GM12892 (cell line): ENCODE data around the gene TMEM202.
"Not testable (repeated sequence)": the region's sequence is repeated elsewhere in the genome, so short reads cannot be mapped to it uniquely, and the experiment has no call there.

Experiments used
- DNase-seq: peaks from one replicate; pipeline ENCODE4 v3.0.0; 2011; ENCODE audit not compliant: insufficient read length
- FAIRE-seq: peaks from 2 replicates; lab custom pipeline; 2011; peaks lifted over from hg19 to GRCh38; lab: Jason Lieb, UNC
- POLR2A ChIP-seq: IDR thresholded peaks from 2 replicates; pipeline ENCODE4 v1.6.1; 2011; ENCODE audit warnings: low read depth, low read length, control low read depth
- POLR2AphosphoS5 ChIP-seq: IDR thresholded peaks from 2 replicates; pipeline ENCODE4 v1.6.1; 2011; ENCODE audit warnings: low read depth, low read length, control low read depth
- TAF1 ChIP-seq: IDR thresholded peaks from 2 replicates; pipeline ENCODE4 v1.6.1; 2011; ENCODE audit warnings: low read depth, mild to moderate bottlenecking, control low read depth, low read length, borderline replicate concordance

TMEM202 gene

GRCh38 chr15:72406936-72407335, 8.8 kb downstream of the TMEM202 start:
- DNase-seq (no peak), FAIRE-seq (no peak)
- TF ChIP-seq TAF1 = no peak
- no peak for TF ChIP-seq POLR2AphosphoS5
- TF ChIP-seq POLR2A = no peak

GRCh38 chr15:72411111-72411510, 13.0 kb downstream of the TMEM202 start:
- no peak for DNase-seq
- no peak for FAIRE-seq
- no peak for TF ChIP-seq POLR2A
- TF ChIP-seq TAF1 = no peak
- TF ChIP-seq POLR2AphosphoS5 = no peak

- no peak for FAIRE-seq
- DNase-seq = no peak
- TF ChIP-seq TAF1 = no peak
- no peak for TF ChIP-seq POLR2A
- TF ChIP-seq POLR2AphosphoS5 = no peak
Observed at GRCh38 chr15:72411544-72411943, 13.4 kb downstream of the TMEM202 start.

GRCh38 chr15:72413337-72413736, 15.2 kb downstream of the TMEM202 start:
- not testable (repeated sequence) for FAIRE-seq, DNase-seq

GRCh38 chr15:72415304-72415703, 17.2 kb downstream of the TMEM202 start:
- no peak for FAIRE-seq
- TF ChIP-seq POLR2AphosphoS5 (no peak), TAF1 (no peak), POLR2A (no peak)
- no peak for DNase-seq

DNA sequence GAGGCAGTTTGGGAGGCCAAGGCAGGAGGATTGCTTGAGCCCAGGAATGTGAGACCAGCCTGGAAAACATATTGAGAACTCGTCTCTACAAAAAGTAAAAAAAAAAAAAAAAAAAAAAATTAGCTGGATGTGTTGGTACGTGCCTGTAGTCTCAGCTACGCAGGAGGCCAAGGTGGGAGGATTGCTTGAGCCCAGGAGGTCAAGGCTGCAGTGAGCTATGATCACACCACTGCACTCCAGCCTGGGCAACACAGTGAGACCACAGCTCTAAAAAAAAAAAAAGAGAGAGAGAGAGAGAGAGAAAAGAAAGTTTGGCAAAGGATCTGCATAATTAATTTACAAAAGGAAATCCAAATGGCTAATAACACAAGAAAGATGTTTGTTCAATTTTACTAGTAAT, 21.7 kb downstream of the TMEM202 start:
- not testable (repeated sequence) for DNase-seq, FAIRE-seq

GRCh38 chr15:72420576-72420975, 22.5 kb downstream of the TMEM202 start:
- TF ChIP-seq POLR2AphosphoS5 (no peak), POLR2A (no peak), TAF1 (no peak)
- DNase-seq = no peak
- no peak for FAIRE-seq

DNA sequence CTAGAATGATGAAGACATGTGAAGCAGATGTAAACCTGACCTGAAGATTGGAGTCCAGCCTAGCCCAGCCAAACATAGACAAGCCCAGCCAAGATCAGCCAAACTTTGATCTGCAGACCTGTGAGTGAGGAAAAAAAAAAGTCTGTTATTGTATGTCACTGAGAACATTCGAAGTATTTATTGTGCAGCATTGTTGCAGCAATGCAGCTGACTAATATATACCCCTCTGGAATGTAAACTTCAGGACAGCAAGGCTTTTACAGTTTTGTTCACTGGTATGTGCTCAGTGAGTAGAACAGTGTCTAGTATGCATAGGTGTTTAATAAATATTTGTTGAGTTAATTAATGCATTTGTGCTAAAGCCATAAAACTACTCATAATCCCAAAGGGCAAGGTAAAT, 23.4 kb downstream of the TMEM202 start:
- TF ChIP-seq TAF1 (no peak), POLR2A (no peak), POLR2AphosphoS5 (no peak)
- DNase-seq (no peak), FAIRE-seq (no peak)

DNA sequence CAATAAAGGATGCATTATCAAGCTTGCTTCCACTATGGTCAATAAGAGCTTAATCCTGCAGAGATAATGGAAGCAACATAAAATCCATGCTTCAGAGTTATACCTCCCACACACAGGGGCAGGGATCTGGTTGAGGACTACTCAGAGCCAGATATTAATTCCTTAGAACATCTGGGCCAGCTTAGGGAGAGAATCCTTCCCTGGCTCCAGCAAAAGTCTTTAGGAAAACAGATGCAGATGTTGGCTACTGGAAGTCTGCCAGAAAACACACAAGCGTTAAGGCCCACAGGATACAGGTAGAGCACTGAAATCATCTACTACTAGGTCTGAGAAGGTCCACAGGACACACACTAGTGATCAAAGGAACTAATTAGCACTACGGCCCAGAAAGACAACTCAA, 25.2 kb downstream of the TMEM202 start:
- TF ChIP-seq TAF1 (no peak), POLR2AphosphoS5 (no peak), POLR2A (no peak)
- FAIRE-seq = no peak

DNA sequence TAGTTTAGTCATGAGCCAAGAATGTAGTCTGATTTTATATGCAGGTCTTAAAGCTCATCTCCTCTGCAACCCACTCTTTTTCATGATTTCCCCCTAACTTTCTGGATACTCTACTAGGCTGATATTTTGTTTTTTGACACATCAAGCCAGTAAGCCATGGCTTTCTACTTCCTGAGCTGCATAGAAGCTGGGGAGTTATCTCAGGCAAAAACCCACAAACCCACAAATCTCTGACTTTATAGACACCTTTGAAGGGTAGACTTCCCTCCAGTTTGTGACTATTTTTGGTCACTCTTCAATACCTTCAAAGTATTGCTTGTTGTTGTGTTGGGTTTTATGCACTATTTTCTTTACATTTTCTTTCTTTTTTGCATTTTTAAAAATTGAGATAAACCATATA, 28.6 kb downstream of the TMEM202 start:
- FAIRE-seq (no peak), DNase-seq (no peak)
- TF ChIP-seq POLR2AphosphoS5 (no peak), POLR2A (no peak), TAF1 (no peak)

More for the DNA sequence above, 25.2 kb downstream of the TMEM202 start:
- DNase-seq = no peak

DNA sequence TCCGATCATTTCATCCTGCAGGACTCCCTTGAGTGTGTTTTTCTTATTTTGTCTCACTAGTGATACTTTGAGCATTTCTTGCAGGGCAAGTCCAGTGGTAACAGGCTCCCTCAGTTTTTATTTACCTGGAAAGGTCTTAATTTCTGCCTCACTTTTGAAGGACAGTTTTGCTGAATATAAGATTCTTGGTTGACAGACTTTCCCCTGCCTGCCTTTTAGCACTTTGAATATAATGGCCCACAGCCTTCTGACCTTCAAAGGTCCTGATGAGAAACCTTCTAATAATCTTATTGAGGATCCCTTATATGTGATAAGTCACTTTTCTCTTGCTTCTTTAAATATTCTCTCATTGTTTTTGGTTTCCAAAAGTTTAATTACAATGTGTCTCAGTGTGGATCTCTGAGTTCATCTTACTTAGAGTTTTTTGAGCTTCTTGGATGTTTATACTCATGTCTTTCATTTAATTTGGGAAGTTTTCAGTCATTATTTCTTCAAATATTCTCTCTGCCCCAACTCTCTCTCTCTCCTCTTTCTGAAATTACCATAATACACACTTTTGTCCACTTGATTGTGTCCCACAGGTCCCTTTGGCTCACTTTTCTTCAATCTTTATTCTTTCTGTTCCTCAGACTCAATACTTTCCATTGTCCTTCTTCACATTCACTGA, 39.7 kb downstream of the TMEM202 start:
- DNase-seq (no peak), FAIRE-seq (no peak)
- TF ChIP-seq TAF1 = no peak
- TF ChIP-seq POLR2AphosphoS5 = no peak
- TF ChIP-seq POLR2A = no peak

DNA sequence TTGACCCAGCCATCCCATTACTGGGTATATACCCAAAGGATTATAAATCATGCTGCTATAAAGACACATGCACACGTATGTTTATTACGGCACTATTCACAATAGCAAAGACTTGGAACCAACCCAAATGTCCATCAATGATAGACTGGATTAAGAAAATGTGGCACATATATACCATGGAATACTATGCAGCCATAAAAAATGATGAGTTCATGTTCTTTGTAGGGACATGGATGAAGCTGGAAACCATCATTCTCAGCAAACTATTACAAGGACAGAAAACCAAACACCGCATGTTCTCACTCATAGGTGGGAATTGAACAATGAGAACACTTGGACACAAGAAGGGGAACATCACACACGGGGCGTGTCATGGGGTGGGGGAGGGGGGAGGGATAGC, 44.7 kb downstream of the TMEM202 start:
- not testable (repeated sequence) for FAIRE-seq, DNase-seq

DNA sequence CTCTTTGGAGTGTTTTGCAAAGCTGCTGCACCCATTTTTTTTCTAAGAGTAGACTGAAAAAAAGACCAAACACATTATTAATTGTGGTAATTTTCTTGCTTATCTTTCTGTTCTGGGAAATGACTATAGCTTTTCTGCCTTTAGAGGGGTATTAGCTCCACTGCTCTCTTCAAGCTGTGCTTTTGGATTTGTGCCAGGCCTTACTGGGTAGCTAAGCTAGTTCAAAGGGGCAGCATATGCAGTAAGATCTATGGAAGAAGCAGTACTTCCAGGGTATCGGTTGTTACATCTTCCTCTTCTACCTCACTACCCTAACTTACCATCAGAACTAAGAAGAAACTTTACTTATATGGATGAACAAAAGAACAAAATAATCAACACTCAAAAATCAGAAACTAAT, 47.3 kb downstream of the TMEM202 start:
- DNase-seq (no peak), FAIRE-seq (no peak)
- TF ChIP-seq POLR2AphosphoS5 = no peak
- TF ChIP-seq POLR2A = no peak
- TF ChIP-seq TAF1 = no peak
